A549 treated with Mapracorat at 1 μM for 4 hours (cell line): Measurements from ENCODE around the gene FOXRED2. TPM values are rescaled to one million over a fixed set of nuclear protein-coding genes. Genes with fewer than 3 reads are reported as not detected.

Experiments used
- total RNA-seq: library from RNA; stranded (reverse); fragments of 200-300 nt; extraction: Qiagen RNA extraction; gene quantifications from 5 replicates; pipeline ENCODE4 v1.2.3, GENCODE V29; 2022

FOXRED2 gene
- total RNA-seq, result 10.6 to 16.0 TPM (median 15.6 TPM) in 5 replicates

GRCh38 chr22:36506637-36507517 lies at the start of gene FOXRED2:
TSS of gene FOXRED2 (minus strand) at chr22:36507040. CDS start at chr22:36506422, 618 bp downstream.

GRCh38 chr22:36528795-36529751 lies 22.2 kb upstream of the FOXRED2 start, which contains the start of gene EIF3D:
TSS of gene EIF3D (minus strand) at chr22:36529166. CDS start at chr22:36526121, 3,045 bp downstream.

GRCh38 chr22:36481393-36482168 lies 25.3 kb downstream of the FOXRED2 start, which contains the start of gene TXN2:
TSS of gene TXN2 (minus strand) at chr22:36481640. CDS start at chr22:36480837, 803 bp downstream.

Other genes starting within 250 kb of the FOXRED2 start
- 156 to 170 TPM (median 162 TPM) in 5 replicates for gene MYH9, start 119.1 kb downstream of the FOXRED2 start, total RNA-seq
- gene TXN2, start 25.4 kb downstream of the FOXRED2 start, total RNA-seq, result 55.6 to 71.6 TPM (median 68.9 TPM) in 5 replicates
- gene EIF3D, start 22.1 kb upstream of the FOXRED2 start, total RNA-seq, result 142 to 191 TPM (median 148 TPM) in 5 replicates
- not detected in 5 replicates for gene CACNG2, start 196.7 kb upstream of the FOXRED2 start, total RNA-seq